ENCODE measurements around the gene GABRG2.

GRCh38 chr5:162067162-162067561 is 411 bp upstream of the GABRG2 start:
- no peak for TF ChIP-seq CTCF (IDR thresholded peaks at IDR 0.05)
- TF ChIP-seq POLR2AphosphoS5 (IDR thresholded peaks at IDR 0.05) = no peak
